HTR-8/SVneo (cell line): Measurements from ENCODE around the gene ZNF583.

ENCODE experiments used
- DNase-seq: peaks from one replicate; pipeline ENCODE4 v3.0.0; 2011; ENCODE audit warnings: low spot score, mixed read lengths; ENCODE audit not compliant: insufficient read length
- FAIRE-seq: peaks from 2 replicates; lab custom pipeline; 2011; peaks lifted over from hg19 to GRCh38; lab: Jason Lieb, UNC

The ZNF583 gene

GRCh38 chr19:56441206-56441792 is 37.2 kb downstream of the ZNF583 start:
- FAIRE-seq (no peak), DNase-seq (no peak)

DNA sequence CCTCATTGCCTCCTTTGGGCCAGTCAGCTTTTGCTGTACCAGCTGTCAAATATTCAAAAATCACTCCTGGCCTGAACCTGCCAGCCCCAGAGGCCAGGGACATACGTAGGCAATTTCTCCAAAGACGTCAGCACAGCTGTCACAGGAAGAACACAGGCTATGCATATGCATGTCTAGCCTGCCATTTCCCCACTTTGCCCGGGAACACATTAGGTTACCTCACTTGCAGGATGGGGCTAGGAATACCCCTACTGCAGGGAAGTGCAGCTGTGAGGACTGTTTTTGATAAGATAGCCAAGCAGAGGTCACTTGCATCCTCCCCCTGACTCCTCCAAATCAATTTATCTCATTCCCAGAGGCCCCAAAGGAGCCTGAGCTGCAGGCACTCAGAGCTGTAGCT is 70.2 kb downstream of the ZNF583 start:
- DNase-seq (no peak), FAIRE-seq (no peak)

DNA sequence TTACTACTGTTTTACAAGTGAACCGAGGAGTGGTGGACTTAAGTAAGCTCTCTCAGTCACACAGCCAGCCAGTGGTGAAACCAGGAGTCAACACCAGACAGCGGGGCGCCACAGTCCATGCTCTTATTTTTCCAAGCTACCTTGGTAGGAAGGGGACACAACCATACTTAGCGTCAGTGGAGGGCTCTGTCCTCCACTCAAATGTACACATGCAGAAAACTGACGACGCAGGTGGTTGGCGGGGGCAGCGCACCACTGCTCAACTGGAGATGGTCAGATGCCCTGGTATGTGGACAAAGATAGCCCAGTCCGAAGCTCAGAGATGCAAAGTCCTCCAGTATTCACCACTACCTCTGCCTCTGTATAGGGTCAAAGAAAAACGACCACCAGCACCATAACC is 72.0 kb downstream of the ZNF583 start:
- no peak for DNase-seq
- no peak for FAIRE-seq
